DMS114 treated with DMSO at 0.1 percent for 48 hours (cell line): ENCODE results near the gene ESPNL.
"Not testable (repeated sequence)": the region's sequence is repeated elsewhere in the genome, so short reads cannot be mapped to it uniquely, and the experiment has no call there.

Source experiments
- DNase-seq: peaks from one replicate; lab custom pipeline; 2025; ENCODE audit not compliant: unreplicated experiment; lab: John Stamatoyannopoulos, UW

ESPNL gene

DNA sequence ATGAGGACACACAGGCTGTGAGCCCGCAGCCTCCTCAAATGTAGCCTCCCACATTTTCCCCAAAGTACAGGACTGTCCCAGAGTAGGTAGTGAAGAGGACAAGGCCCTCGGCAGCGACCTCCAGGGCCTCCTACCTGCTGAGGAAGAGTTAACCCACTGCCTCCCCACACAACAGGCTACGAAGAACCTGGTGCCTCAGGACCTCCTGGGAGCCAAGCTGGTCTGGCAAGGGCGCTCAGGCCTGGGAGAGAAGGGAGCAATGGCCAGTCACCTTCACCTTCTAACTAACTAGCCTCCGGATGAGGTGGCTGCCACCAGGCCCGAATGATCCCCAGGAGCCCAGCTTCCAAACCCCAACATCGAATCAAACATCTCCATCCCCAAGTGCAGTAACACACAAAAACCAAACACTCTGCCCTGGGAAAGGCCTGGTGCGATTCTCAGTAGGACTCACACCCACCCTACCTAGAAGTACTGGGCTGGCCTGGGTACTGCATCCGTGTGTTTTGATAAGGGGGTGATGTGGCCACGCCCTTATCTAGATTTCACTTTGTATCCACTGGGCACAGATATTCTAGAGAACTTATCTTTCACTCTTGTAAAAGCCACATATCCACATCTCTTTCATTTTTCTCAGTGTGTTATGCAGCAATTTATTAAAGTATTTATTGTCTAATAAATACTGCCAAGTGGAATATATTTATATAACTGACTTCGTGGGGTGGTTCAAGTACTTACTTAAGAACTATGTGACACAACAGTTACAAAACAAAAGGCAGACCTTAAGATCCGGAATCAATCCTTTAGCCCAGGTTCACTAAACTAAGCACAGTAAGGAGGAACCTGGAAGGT, 68.3 kb downstream of the ESPNL start:
- no peak for DNase-seq

DNA sequence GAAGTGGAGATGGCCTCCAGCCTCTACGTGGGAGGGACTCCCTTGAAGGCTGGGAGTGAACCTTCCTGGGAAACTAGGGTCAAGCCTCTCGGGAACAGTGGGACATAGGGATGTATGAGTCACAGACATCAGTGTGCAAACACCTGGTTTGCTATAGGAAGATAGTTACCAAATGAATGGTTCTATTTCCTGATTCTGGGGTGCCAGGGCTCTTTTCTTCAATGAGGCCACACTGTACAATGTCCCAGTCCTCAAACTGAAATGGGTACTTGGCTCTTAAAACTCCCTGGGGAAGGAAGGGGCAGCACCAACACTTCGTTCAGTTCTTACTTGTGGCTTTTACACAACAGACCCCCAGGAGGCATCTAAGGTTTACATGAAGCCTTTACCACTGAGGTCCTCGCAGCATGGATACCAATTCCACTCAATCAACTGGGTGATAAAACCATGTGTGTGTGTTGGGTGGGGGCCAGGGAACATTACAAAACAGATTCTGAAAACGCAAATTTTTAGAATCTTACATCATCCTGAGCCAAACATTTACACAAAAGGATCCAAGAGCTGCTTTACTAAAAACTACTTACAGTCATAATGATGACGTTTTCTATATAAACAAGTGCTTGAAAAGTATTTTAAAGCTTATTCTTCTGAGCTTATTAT, 69.0 kb downstream of the ESPNL start:
- DNase-seq: no peak

DNA sequence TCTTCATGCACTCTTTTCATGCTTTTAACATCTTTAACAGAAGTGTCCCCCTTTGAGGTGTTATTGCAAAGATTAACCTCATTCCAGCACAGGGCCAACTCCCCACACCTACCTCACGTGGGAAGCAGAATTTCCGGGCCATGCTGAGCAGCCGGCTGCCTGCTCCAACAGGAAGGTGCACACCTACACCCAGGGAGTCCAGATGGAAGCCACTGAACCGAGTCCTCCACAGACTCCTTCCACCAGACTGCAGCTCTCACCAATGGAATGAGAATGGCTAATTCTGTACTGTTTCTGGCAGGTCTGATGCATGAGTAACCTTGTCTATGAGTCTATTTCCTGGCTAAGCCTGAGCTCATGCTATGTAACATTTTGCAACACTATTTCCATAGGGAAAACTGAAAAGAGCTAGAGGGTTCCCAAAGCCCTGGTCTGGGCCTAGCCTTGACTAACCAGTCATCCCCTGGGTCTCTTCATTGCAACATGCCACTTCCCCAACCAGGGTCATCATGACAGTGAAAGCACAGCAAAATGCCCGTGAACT, 69.6 kb downstream of the ESPNL start:
- DNase-seq: no peak

- no peak for DNase-seq
Observed at GRCh38 chr2:238170386-238171071, 70.4 kb downstream of the ESPNL start.

DNA sequence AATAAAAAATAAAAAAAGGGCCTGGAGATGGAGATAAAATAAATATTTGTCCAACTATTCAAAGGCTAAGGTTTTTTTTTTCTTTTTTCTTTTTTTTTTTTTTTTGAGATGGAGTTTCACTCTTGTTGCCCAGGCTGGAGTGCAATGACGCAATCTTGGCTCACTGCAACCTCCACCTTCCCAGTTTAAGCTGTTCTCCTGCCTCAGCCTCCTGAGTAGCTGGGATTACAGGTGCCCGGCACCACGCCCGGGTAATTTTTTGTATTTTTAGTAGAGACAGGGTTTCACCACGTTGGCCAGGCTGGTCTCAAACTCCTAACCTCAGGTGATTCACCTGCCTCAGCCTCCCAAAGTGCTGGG, 70.9 kb downstream of the ESPNL start:
- DNase-seq: not testable (repeated sequence)

DNA sequence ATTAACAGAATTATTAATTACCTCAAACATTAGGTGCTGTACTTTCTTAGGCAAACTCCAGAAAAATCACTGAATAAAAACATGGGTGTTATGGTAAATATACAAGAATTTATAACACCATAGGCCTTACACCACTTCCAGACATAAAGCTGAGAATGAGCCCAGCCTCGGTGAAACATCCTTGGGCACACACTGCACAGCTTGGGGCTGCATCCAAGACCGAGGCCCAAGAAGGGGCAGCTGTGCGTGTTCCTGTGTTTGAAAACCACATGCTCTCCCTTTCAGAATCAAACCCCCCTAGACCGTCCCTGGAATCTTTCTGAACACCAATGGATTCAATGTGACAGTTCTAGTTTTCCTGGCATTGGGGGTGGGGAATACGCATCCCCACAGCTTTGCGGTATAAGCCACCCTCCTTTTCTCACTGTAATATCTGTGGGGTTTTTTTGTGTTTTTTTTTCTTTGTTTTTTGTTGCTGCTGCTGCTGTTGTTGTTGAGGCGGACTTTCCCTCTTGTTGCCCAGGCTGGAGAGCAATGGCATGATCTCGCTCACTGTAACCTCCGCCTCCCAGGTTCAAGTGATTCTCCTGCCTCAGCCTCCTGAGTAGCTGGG, 71.5 kb downstream of the ESPNL start:
- DNase-seq: no peak

GRCh38 chr2:238172439-238172838, 72.3 kb downstream of the ESPNL start:
- no peak for DNase-seq

- no peak for DNase-seq
Observed at GRCh38 chr2:238173692-238174091, 73.6 kb downstream of the ESPNL start.

DNA sequence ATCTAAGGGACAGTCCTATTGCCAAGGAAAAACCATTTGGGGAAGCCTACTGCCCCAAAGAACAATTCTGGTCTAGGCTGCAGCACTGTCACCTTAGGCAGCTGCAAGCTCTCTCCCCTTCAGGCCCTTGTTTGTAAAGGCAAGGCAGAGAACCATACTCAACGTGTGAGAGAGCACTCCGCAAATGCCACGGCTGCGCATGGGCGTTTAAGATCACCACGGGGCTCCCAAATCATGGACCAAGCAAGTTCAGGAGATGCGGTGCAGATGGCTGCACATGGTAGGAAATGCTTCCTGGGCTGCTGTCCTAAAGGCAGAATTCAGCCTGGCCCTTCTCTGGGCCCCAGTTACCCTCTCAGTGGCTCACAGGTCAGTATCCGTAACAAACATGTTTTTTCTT, 74.2 kb downstream of the ESPNL start:
- no peak for DNase-seq

DNA sequence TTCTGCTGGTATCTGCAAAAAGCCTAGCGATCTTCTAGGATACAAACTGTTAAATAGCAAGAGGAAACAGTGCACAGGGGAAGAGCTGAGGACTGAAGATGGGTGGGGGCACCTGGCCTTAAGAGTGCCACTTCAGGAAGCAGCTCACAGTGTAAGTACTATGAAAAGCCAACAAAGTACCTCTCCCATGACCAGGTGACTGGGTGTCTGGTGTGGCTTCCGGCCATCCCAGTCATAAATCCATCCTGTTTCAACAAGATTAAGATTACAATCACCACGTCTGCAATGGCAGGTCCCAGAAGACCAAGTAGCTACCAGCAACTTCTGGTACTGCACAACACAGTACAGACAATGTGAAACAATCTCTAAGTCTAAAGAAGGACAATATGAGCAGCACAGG, 74.6 kb downstream of the ESPNL start:
- no peak for DNase-seq

- DNase-seq: no peak
Observed at GRCh38 chr2:238176613-238177012, 76.5 kb downstream of the ESPNL start.

DNA sequence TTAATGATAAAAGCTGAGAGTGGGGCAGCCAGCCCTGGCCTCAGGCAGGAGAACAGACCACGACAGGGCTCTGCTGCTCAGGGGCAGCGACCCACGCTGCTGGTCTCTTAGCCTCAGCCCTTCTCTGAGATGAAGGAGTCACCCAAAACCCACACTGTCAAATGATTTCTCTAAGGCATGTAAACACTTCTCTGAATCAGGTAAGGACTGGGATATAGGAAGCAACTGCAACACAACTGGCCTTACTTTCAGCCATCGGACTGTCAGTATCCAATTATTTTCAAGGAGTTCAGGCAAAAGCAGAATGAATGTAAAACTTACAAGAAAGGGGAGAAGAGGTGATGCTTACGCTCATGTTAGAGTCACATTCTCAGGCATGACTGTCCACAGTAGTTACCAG, 80.4 kb downstream of the ESPNL start:
- DNase-seq: no peak

GRCh38 chr2:238182362-238182761, 82.2 kb downstream of the ESPNL start:
- no peak for DNase-seq
